GM12878 (cell line): ENCODE data around the gene LTBP4. TPM values are rescaled to one million over a fixed set of nuclear protein-coding genes. Genes with fewer than 3 reads are reported as not detected.

Experiments
- ATAC-seq: fragments of 200-7000 bp; cut with Tn5 transposase; 3 replicates; pipeline ENCODE4 v1.9.1; 2020; ENCODE audit warnings: mild to moderate bottlenecking, moderate library complexity
- BruUV-seq: library from RNA; stranded (reverse); fragments of 400-500 nt; replicated peaks from 2 replicates; lab custom pipeline; 2021; lab: Mats Ljungman, UMichigan
- CTCF ChIA-PET: fragments of 300-600 bp; sonication (Branson Sonifier 250); formaldehyde crosslinking; extraction: SDS; loops from one replicate; lab custom pipeline; 2021; ENCODE audit warnings: inconsistent platforms; lab: Yijun Ruan, JAX
- POLR2A ChIA-PET: fragments of 350-600 bp; formaldehyde crosslinking; extraction: SDS; loops from one replicate; lab custom pipeline; 2021; ENCODE audit warnings: inconsistent platforms; lab: Charles Lee
- RAD21 ChIA-PET: fragments of 300-600 bp; sonication (Branson Sonifier 250); formaldehyde crosslinking; loops from one replicate; lab custom pipeline; 2023; ENCODE audit warnings: antibody characterized with exemption; ENCODE audit not compliant: unreplicated experiment; lab: Charles Lee
- SMC1A ChIA-PET: fragments of 300-600 bp; sonication (Branson Sonifier 250); formaldehyde crosslinking; loops from one replicate; lab custom pipeline; 2023; ENCODE audit not compliant: unreplicated experiment, uncharacterized antibody; lab: Charles Lee
- DNase-seq: peaks from one replicate; pipeline ENCODE4 v3.0.0-alpha.2; 2011; ENCODE audit warnings: low read depth, low spot score
- FAIRE-seq: peaks from 3 replicates; lab custom pipeline; 2011; peaks lifted over from hg19 to GRCh38; lab: Jason Lieb, UNC
- H2AFZ ChIP-seq: 2 replicates; pipeline ENCODE4 v1.6.0; 2011; ENCODE audit warnings: low read depth, low read length, control low read depth; ENCODE audit not compliant: control insufficient read depth
- H3K27ac ChIP-seq: 2 replicates; pipeline ENCODE4 v1.5.1; 2011; ENCODE audit warnings: control low read depth; ENCODE audit not compliant: control insufficient read depth, insufficient read depth
- H3K27me3 ChIP-seq, 2 experiments: replicated peaks in 1 of 2; 2 replicates each; pipeline versions ENCODE4 v1.6.0 to v1.6.1; 2011; ENCODE audit warnings: low read length in 1 of 2; ENCODE audit not compliant: control insufficient read depth in 2 of 2, insufficient read depth in 2 of 2
- H3K36me3 ChIP-seq, 2 experiments: 2 replicates each; pipeline ENCODE4 v1.5.1; 2011; ENCODE audit warnings: low read length in 1 of 2; ENCODE audit not compliant: control insufficient read depth in 2 of 2, insufficient read depth in 2 of 2
- H3K4me1 ChIP-seq: 2 replicates; pipeline ENCODE4 v1.6.1; 2011; ENCODE audit warnings: mild to moderate bottlenecking, low read length, moderate library complexity, mixed read lengths; ENCODE audit not compliant: control insufficient read depth, insufficient read depth
- H3K4me2 ChIP-seq: 2 replicates; pipeline ENCODE4 v1.6.0; 2011; ENCODE audit warnings: control low read depth; ENCODE audit not compliant: control insufficient read depth, insufficient read depth
- H3K4me3 ChIP-seq: fragments of 200-600 bp; sonication (generic); 2 replicates; pipeline ENCODE4 v1.5.1; 2016
- H3K79me2 ChIP-seq: 2 replicates; pipeline ENCODE4 v1.6.0; 2011; ENCODE audit warnings: low read length; ENCODE audit not compliant: control insufficient read depth, insufficient read depth
- H3K9ac ChIP-seq: 2 replicates; pipeline ENCODE4 v1.8.0; 2011; ENCODE audit warnings: low read length, control low read depth, mixed read lengths; ENCODE audit not compliant: control insufficient read depth, insufficient read depth
- H3K9me3 ChIP-seq: replicated peaks from 3 replicates; pipeline ENCODE4 v1.5.1; 2011; ENCODE audit warnings: mild to moderate bottlenecking, low read length; ENCODE audit not compliant: control insufficient read depth, insufficient read depth
- H4K20me1 ChIP-seq: 2 replicates; pipeline ENCODE4 v1.6.0; 2011; ENCODE audit not compliant: control insufficient read depth, insufficient read depth
- FOS ChIP-seq: IDR thresholded peaks from 3 replicates; pipeline ENCODE4 v1.6.1; 2011; ENCODE audit warnings: borderline replicate concordance; ENCODE audit not compliant: insufficient read length; ENCODE audit errors: extremely low read depth
- GATAD2B ChIP-seq: fragments of 450-650 bp; conservative IDR thresholded peaks from 2 replicates; pipeline ENCODE4 v1.6.1; 2017; ENCODE audit warnings: low read depth, mild to moderate bottlenecking, moderate library complexity
- MTA3 ChIP-seq: IDR thresholded peaks from 2 replicates; pipeline ENCODE4 v1.6.1; 2012; ENCODE audit warnings: low read length, inconsistent platforms, borderline replicate concordance
- MYC ChIP-seq: IDR thresholded peaks from 2 replicates; pipeline ENCODE4 v1.6.1; 2011; ENCODE audit warnings: mild to moderate bottlenecking, low read length, moderate library complexity, inconsistent platforms; ENCODE audit not compliant: insufficient read depth, insufficient replicate concordance, insufficient read length, severe bottlenecking
- RAD21 ChIP-seq: IDR thresholded peaks from 2 replicates; pipeline ENCODE4 v1.6.1; 2011; ENCODE audit warnings: mild to moderate bottlenecking, low read depth, low read length, moderate library complexity; ENCODE audit not compliant: insufficient read depth
- RAD51 ChIP-seq: fragments of 450-650 bp; IDR thresholded peaks from 2 replicates; pipeline ENCODE4 v1.6.1; 2016; ENCODE audit warnings: moderate library complexity, mild to moderate bottlenecking, inconsistent platforms
- RCOR1 ChIP-seq: conservative IDR thresholded peaks from 2 replicates; pipeline ENCODE4 v1.6.1; 2012; ENCODE audit warnings: low read depth, low read length, improper control_type of control experiment
- SREBF1 ChIP-seq: IDR thresholded peaks from 2 replicates; pipeline ENCODE4 v1.6.1; 2012; ENCODE audit warnings: mild to moderate bottlenecking, low read length
- TCF7 ChIP-seq: IDR thresholded peaks from 2 replicates; pipeline ENCODE4 v1.6.1; 2014; ENCODE audit warnings: antibody characterized with exemption, borderline replicate concordance
- YBX1 ChIP-seq: fragments of 450-650 bp; IDR thresholded peaks from 2 replicates; pipeline ENCODE4 v1.6.1; 2016; ENCODE audit warnings: antibody characterized with exemption
- WGBS: methylation state at CpG from one replicate; pipeline ENCODE4 v1.1.6; 2016; ENCODE audit warnings: low lambda C conversion rate; ENCODE audit not compliant: insufficient replicate concordance, insufficient coverage; ENCODE audit errors: missing lambda C conversion rate; 5-methylcytosine and 5-hydroxymethylcytosine counted together
- in situ Hi-C: fragments of 300-500 bp; cut with MboI; formaldehyde crosslinking; loops from 9 replicates; pipeline ENCODE4 v1.14.3; 2018; ENCODE audit warnings: mixed read lengths
- intact Hi-C: fragments of 100-400 bp; cut with micrococcal nuclease; formaldehyde crosslinking; loops from one replicate; pipeline ENCODE4 v1.14.2; 2022; ENCODE audit not compliant: unreplicated experiment
- polyA plus RNA-seq, 11 experiments: library from polyadenylated mRNA; depleted of rRNA in 4 of 11; unstranded in 6 of 11; stranded (reverse) in 5 of 11; fragments of >200 nt; fragmentation: Nextera tagmentation in 4 of 11; fragmentation: Illumina TruSeq in 1 of 11; extraction: Ambion mirVana in 4 of 11; extraction: Trizol in 1 of 11; gene quantifications; 1 replicate in 1 of 11; 2 replicates in 10 of 11; pipeline versions ENCODE4 v1.2.1 to v1.2.3, GENCODE V29; 2011 to 2016; ENCODE audit warnings: inconsistent platforms in 2 of 11, missing spikeins in 2 of 11, low read depth in 1 of 11
- total RNA-seq, 4 experiments: library from RNA; depleted of rRNA in 3 of 4; stranded (reverse); fragments of >200 nt in 3 of 4; fragmentation: Illumina TruSeq in 1 of 4; extraction: Trizol in 1 of 4; gene quantifications; 2 replicates each; pipeline versions ENCODE4 v1.2.1 to v1.2.3, GENCODE V29; 2013 to 2021
- TF ChIP-seq, protein P1 (sequence below): fragments of 450-650 bp; IDR thresholded peaks from 2 replicates; pipeline ENCODE4 v1.6.1; 2014; ENCODE audit warnings: mild to moderate bottlenecking
- TF ChIP-seq, protein P2 (sequence below): fragments of 450-650 bp; IDR thresholded peaks from 2 replicates; pipeline ENCODE4 v1.6.1; 2017; ENCODE audit warnings: low read depth, mild to moderate bottlenecking, moderate library complexity

Gene LTBP4
- total and polyA plus RNA-seq, 10 of the 15 experiments (the other 5 are each of a cell fraction or from before 2014, with no cell fraction given): 0.09 to 34.6 (median 8.5) TPM; not detected in 1

DNA sequence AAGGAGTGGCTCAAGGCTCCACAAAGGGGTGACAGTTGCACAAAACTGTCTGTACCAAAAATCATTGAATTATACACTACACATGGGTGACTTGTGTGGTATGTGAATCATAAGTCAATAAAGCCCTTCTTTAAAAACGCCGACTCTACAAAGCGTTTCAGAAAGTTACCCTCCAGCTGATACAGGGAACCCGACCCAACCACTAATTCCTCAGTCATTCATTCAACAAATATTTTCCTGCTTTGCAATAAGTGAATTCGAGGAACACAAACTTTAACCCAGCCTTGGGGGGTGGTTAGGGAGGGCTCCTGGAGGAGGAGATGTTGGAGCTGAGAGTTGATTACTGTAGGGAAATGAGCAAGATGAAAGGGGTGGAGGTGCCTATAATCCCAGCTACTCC lies 32.0 kb downstream of the LTBP4 start:
- 32% methylated on average over 5 of the region's 5 CpGs for WGBS
- ATAC-seq: no peak

More for the DNA sequence above, 32.0 kb downstream of the LTBP4 start:
- H3K27me3 ChIP-seq: no peaks in the 10 kb centered on the region
- BruUV-seq: no TSS peak
- no peak overlapping the region for H3K4me3 ChIP-seq
- ChIA-PET RAD21 (interaction anchor here (3.5 kb wide), 1 partner anchor 29 kb away, joined by 49 read pairs; no protein-coding TSS in a partner anchor), POLR2A (interaction anchor here (0.7 to 1.4 kb wide), 2 partner anchors 28 to 29 kb away, joined by 3 to 5 read pairs; no protein-coding TSS in a partner anchor)
- no peaks in the 10 kb centered on the region for H3K79me2 ChIP-seq
- H3K4me1 ChIP-seq: no peaks in the 10 kb centered on the region
- no peak for FAIRE-seq
- no peak overlapping the region for H3K9ac ChIP-seq
- H3K27ac ChIP-seq: no peak overlapping the region
- TF ChIP-seq TCF7: no peak
- TF ChIP-seq GATAD2B: no peak
- no peak for TF ChIP-seq YBX1
- TF ChIP-seq SREBF1: no peak
- TF ChIP-seq MYC: no peak
- no peak for TF ChIP-seq RAD21
- no peak for TF ChIP-seq MTA3
- no peak for TF ChIP-seq FOS
- TF ChIP-seq RAD51: no peak
- TF ChIP-seq RCOR1: no peak
- TF ChIP-seq, protein P1, sequence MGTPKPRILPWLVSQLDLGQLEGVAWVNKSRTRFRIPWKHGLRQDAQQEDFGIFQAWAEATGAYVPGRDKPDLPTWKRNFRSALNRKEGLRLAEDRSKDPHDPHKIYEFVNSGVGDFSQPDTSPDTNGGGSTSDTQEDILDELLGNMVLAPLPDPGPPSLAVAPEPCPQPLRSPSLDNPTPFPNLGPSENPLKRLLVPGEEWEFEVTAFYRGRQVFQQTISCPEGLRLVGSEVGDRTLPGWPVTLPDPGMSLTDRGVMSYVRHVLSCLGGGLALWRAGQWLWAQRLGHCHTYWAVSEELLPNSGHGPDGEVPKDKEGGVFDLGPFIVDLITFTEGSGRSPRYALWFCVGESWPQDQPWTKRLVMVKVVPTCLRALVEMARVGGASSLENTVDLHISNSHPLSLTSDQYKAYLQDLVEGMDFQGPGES: no peak
- TF ChIP-seq, protein P2, sequence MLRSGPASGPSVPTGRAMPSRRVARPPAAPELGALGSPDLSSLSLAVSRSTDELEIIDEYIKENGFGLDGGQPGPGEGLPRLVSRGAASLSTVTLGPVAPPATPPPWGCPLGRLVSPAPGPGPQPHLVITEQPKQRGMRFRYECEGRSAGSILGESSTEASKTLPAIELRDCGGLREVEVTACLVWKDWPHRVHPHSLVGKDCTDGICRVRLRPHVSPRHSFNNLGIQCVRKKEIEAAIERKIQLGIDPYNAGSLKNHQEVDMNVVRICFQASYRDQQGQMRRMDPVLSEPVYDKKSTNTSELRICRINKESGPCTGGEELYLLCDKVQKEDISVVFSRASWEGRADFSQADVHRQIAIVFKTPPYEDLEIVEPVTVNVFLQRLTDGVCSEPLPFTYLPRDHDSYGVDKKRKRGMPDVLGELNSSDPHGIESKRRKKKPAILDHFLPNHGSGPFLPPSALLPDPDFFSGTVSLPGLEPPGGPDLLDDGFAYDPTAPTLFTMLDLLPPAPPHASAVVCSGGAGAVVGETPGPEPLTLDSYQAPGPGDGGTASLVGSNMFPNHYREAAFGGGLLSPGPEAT: no peak
- TF ChIP-seq, all 136 proteins: peak for 0
- no peak overlapping the region for H2AFZ ChIP-seq
- H3K9me3 ChIP-seq: no peaks in the 10 kb centered on the region
- H3K36me3 ChIP-seq: no peaks in the 10 kb centered on the region
- intact Hi-C loops (no loop called here), in situ Hi-C loops (no loop called here)
- no peak for DNase-seq
- no peak overlapping the region for H3K4me2 ChIP-seq
- SMC1A ChIA-PET: interaction anchor here (1.0 to 2.9 kb wide), 3 partner anchors 12 to 169 kb away, joined by 3 to 35 read pairs (median 3); no protein-coding TSS in a partner anchor
- CTCF ChIA-PET: interaction anchor here (0.9 to 4.5 kb wide), 10 partner anchors 9 to 169 kb away, joined by 3 to 106 read pairs (median 21); partner anchors contain the start of genes BLVRB and LTBP4
- no peaks in the 10 kb centered on the region for H4K20me1 ChIP-seq
